Panc1 (cell line): ENCODE data around the gene CHRM2. TPM values are rescaled to one million over a fixed set of nuclear protein-coding genes. Genes with fewer than 3 reads are reported as not detected.

Experiments
- ATAC-seq: fragments of 200-7000 bp; cut with Tn5 transposase; 2 replicates; pipeline ENCODE4 v1.9.1; 2020; ENCODE audit warnings: mild to moderate bottlenecking, moderate library complexity
- BruUV-seq: library from RNA; stranded (reverse); fragments of 400-500 nt; replicated peaks from 2 replicates; lab custom pipeline; 2021; lab: Mats Ljungman, UMichigan
- CTCF ChIA-PET: fragments of 300-600 bp; sonication (Branson Sonifier 250); formaldehyde crosslinking; loops from one replicate; lab custom pipeline; 2022; ENCODE audit warnings: antibody characterized with exemption; lab: Charles Lee
- POLR2A ChIA-PET: fragments of 300-600 bp; sonication (Branson Sonifier 250); formaldehyde crosslinking; loops from one replicate; lab custom pipeline; 2022; ENCODE audit warnings: antibody characterized with exemption; lab: Charles Lee
- DNase-seq: peaks from one replicate; pipeline ENCODE4 v3.0.0-alpha.2; 2010; ENCODE audit warnings: low read depth, low spot score
- H3K27ac ChIP-seq: 2 replicates; pipeline ENCODE4 v1.5.1; 2011; ENCODE audit warnings: mild to moderate bottlenecking, low read length, inconsistent platforms
- H3K27me3 ChIP-seq: fragments of 200-500 bp; sonication (Bioruptor generic); 2 replicates; pipeline ENCODE4 v1.6.0; 2014; ENCODE audit warnings: low read length, inconsistent platforms; ENCODE audit not compliant: control insufficient read depth, insufficient read depth
- H3K36me3 ChIP-seq: fragments of 200-500 bp; sonication (Bioruptor generic); 2 replicates; pipeline ENCODE4 v1.5.1; 2014; ENCODE audit warnings: inconsistent platforms, mild to moderate bottlenecking, low read length, moderate library complexity; ENCODE audit not compliant: control insufficient read depth, insufficient read depth
- H3K4me1 ChIP-seq: 2 replicates; pipeline ENCODE4 v1.5.1; 2011; ENCODE audit warnings: inconsistent platforms, mild to moderate bottlenecking, low read length, moderate library complexity; ENCODE audit not compliant: control insufficient read depth, insufficient read depth
- H3K4me3 ChIP-seq, 2 experiments: 2 replicates each; pipeline ENCODE4 v1.5.1; 2011 to 2012; ENCODE audit warnings: low read depth in 2 of 2, low read length in 2 of 2, mild to moderate bottlenecking in 2 of 2, inconsistent platforms in 1 of 2, moderate library complexity in 1 of 2
- H3K9me3 ChIP-seq: fragments of 200-500 bp; sonication (Bioruptor generic); 2 replicates; pipeline ENCODE4 v1.5.1; 2014; ENCODE audit warnings: low read depth, mild to moderate bottlenecking, inconsistent platforms, low read length, moderate library complexity; ENCODE audit not compliant: control insufficient read depth, insufficient read depth
- CTCF ChIP-seq: fragments of 450-650 bp; IDR thresholded peaks from 2 replicates; pipeline ENCODE4 v1.5.1; 2017; ENCODE audit warnings: mild to moderate bottlenecking
- POLR2AphosphoS5 ChIP-seq: IDR thresholded peaks from 2 replicates; pipeline ENCODE4 v1.6.1; 2012; ENCODE audit warnings: mild to moderate bottlenecking, low read depth, low read length, moderate library complexity
- REST ChIP-seq, 2 experiments: IDR thresholded peaks; 2 replicates each; pipeline ENCODE4 v1.6.1; 2011 to 2012; ENCODE audit warnings: low read depth in 2 of 2, control low read depth in 1 of 2, low read length in 1 of 2, mild to moderate bottlenecking in 1 of 2, moderate library complexity in 1 of 2; ENCODE audit not compliant: insufficient read depth in 1 of 2
- SIN3A ChIP-seq: IDR thresholded peaks from 2 replicates; pipeline ENCODE4 v1.6.1; 2012; ENCODE audit warnings: low read depth, mild to moderate bottlenecking, low read length, moderate library complexity, borderline replicate concordance; ENCODE audit not compliant: insufficient read depth
- TCF7L2 ChIP-seq: IDR thresholded peaks from 2 replicates; pipeline ENCODE4 v1.6.1; 2011; ENCODE audit warnings: mild to moderate bottlenecking, low read depth, low read length, inconsistent platforms
- in situ Hi-C: cut with HindIII; loops from 2 replicates; pipeline ENCODE4 v1.10.0; 2016; ENCODE audit warnings: low sequenced_read_pairs, low pct_unique_long_range_greater_than_20kb
- intact Hi-C: fragments of 100-400 bp; cut with micrococcal nuclease; formaldehyde crosslinking; loops from one replicate; pipeline ENCODE4 v1.10.0; 2022; ENCODE audit not compliant: unreplicated experiment
- total RNA-seq: library from RNA; stranded (reverse); gene quantifications from one replicate; pipeline ENCODE4 v1.2.1, GENCODE V29; 2021; ENCODE audit not compliant: unreplicated experiment

The CHRM2 gene
- total RNA-seq, 1 experiment from 2014 or later = not detected

GRCh38 chr7:136938476-136938875 is 70.0 kb downstream of the CHRM2 start:
- Histone ChIP-seq H3K36me3 (no peaks in the 10 kb centered on the region), H3K4me3 (no peak overlapping the region), H3K27me3 (no peaks in the 10 kb centered on the region), H3K9me3 (no peaks in the 10 kb centered on the region), H3K4me1 (no peaks in the 10 kb centered on the region), H3K27ac (no peak overlapping the region)
- ATAC-seq (no peak), DNase-seq (no peak)
- POLR2A ChIA-PET = no interaction called here
- intact Hi-C loops (no loop called here), in situ Hi-C loops (no loop called here)
- BruUV-seq = no TSS peak
- CTCF ChIA-PET = no interaction called here
- no peak for TF ChIP-seq TCF7L2
- no peak for TF ChIP-seq SIN3A
- no peak for TF ChIP-seq POLR2AphosphoS5
- no peak for TF ChIP-seq REST (IDR thresholded peaks at IDR 0.05; ENCODE audit: insufficient read depth in 1 of 2, low read depth in 2 of 2, low read length in 1 of 2)
- TF ChIP-seq CTCF = no peak

GRCh38 chr7:136940122-136940521 is 71.7 kb downstream of the CHRM2 start:
- no peak for DNase-seq
- BruUV-seq = no TSS peak
- Histone ChIP-seq H3K27me3 (no peaks in the 10 kb centered on the region), H3K4me3 (no peak overlapping the region), H3K36me3 (no peaks in the 10 kb centered on the region), H3K9me3 (no peaks in the 10 kb centered on the region), H3K4me1 (no peaks in the 10 kb centered on the region), H3K27ac (no peak overlapping the region)
- ChIA-PET CTCF (no interaction called here), POLR2A (no interaction called here)
- TF ChIP-seq CTCF = no peak
- TF ChIP-seq SIN3A = no peak
- TF ChIP-seq POLR2AphosphoS5 = no peak
- TF ChIP-seq TCF7L2 = no peak
- no peak for TF ChIP-seq REST (IDR thresholded peaks at IDR 0.05; ENCODE audit: insufficient read depth in 1 of 2, low read depth in 2 of 2, low read length in 1 of 2)
- in situ Hi-C loops (no loop called here), intact Hi-C loops (no loop called here)
- no peak for ATAC-seq
